Stimulated activated CD4-positive, alpha-beta T cell treated with anti-CD3 and anti-CD28 coated beads, Interleukin-15, amount 100 ng/mL, for 1 hour (primary cell): ENCODE data around the gene KIF16B.
A peak's percentile ranks its signal among the peaks of the same experiment; 100 is the strongest.
"Not testable (repeated sequence)": the region's sequence is repeated elsewhere in the genome, so short reads cannot be mapped to it uniquely, and the experiment has no call there.

Experiments used
- DNase-seq, 2 donors: peaks; one replicate each; pipeline ENCODE4 v3.0.0-alpha.2; 2020; ENCODE audit warnings: low read depth in 1 of 2, low spot score in 1 of 2

The KIF16B gene

GRCh38 chr20:16439540-16439939 lies 133.7 kb downstream of the KIF16B start:
- not testable (repeated sequence) for DNase-seq

GRCh38 chr20:16438100-16438499 lies 135.1 kb downstream of the KIF16B start:
- no peak for DNase-seq

- DNase-seq, result no peak
Observed at GRCh38 chr20:16437387-16437996, 135.8 kb downstream of the KIF16B start.

GRCh38 chr20:16434062-16434664 lies 139.1 kb downstream of the KIF16B start:
- peak in 1 of 2 donors; percentile 24 for DNase-seq

GRCh38 chr20:16433293-16433580 lies 140.0 kb downstream of the KIF16B start:
- DNase-seq, result no peak

- no peak for DNase-seq
Observed at GRCh38 chr20:16432466-16433292, 140.6 kb downstream of the KIF16B start.

- no peak for DNase-seq
Observed at GRCh38 chr20:16428112-16428511, 145.1 kb downstream of the KIF16B start.

- no peak for DNase-seq
Observed at GRCh38 chr20:16427571-16427970, 145.7 kb downstream of the KIF16B start.

GRCh38 chr20:16424780-16425179 lies 148.5 kb downstream of the KIF16B start:
- DNase-seq, result no peak

- DNase-seq, result no peak
Observed at GRCh38 chr20:16423311-16424212, 149.7 kb downstream of the KIF16B start.

- DNase-seq, result no peak
Observed at GRCh38 chr20:16419138-16419715, 154.0 kb downstream of the KIF16B start.

GRCh38 chr20:16418616-16419015 lies 154.6 kb downstream of the KIF16B start:
- DNase-seq, result no peak

GRCh38 chr20:16417001-16417400 lies 156.2 kb downstream of the KIF16B start:
- no peak for DNase-seq

- no peak for DNase-seq
Observed at GRCh38 chr20:16415071-16416053, 157.9 kb downstream of the KIF16B start.

- no peak for DNase-seq
Observed at GRCh38 chr20:16412906-16413305, 160.3 kb downstream of the KIF16B start.

GRCh38 chr20:16411361-16411760 lies 161.9 kb downstream of the KIF16B start:
- no peak for DNase-seq

GRCh38 chr20:16410626-16411025 lies 162.6 kb downstream of the KIF16B start:
- DNase-seq, result no peak

- no peak for DNase-seq
Observed at GRCh38 chr20:16408981-16409380, 164.3 kb downstream of the KIF16B start.

GRCh38 chr20:16407251-16408067 lies 165.8 kb downstream of the KIF16B start:
- DNase-seq, result no peak
